Measurements from ENCODE around the gene SLC13A3.

DNA sequence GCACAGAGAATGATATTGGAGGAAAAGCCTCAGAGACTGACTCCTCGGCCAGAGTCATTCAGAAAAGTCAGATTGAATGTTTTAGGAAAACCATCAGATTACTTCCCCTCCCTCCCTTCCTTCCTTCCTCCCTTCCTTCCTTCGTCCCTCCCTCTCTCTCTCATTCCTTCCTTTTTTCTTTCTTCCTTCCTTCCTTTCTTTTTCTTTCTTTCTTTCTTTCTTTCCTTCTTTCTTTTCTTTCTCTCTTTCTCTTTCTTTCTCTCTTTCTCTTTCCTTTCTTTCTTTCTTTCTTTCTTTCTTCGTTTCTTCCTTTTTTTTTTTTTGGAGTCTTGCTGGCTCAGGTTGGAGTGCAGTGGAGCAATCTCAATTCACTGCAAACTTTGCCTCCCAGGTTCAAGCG lies 108.2 kb downstream of the SLC13A3 start:
- TF ChIP-seq, protein P1, sequence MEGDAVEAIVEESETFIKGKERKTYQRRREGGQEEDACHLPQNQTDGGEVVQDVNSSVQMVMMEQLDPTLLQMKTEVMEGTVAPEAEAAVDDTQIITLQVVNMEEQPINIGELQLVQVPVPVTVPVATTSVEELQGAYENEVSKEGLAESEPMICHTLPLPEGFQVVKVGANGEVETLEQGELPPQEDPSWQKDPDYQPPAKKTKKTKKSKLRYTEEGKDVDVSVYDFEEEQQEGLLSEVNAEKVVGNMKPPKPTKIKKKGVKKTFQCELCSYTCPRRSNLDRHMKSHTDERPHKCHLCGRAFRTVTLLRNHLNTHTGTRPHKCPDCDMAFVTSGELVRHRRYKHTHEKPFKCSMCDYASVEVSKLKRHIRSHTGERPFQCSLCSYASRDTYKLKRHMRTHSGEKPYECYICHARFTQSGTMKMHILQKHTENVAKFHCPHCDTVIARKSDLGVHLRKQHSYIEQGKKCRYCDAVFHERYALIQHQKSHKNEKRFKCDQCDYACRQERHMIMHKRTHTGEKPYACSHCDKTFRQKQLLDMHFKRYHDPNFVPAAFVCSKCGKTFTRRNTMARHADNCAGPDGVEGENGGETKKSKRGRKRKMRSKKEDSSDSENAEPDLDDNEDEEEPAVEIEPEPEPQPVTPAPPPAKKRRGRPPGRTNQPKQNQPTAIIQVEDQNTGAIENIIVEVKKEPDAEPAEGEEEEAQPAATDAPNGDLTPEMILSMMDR (IDR thresholded peaks at IDR 0.05), result no peak
- TF ChIP-seq POLR2A (IDR thresholded peaks at IDR 0.05), result no peak

Measured in tibial nerve (tissue), 3 donors.